K562 (cell line): ENCODE measurements around the gene TRMT10B. TPM values are rescaled to one million over a fixed set of nuclear protein-coding genes. Genes with fewer than 3 reads are reported as not detected.

Source experiments
- CREB3 ChIP-seq: fragments of 450-650 bp; conservative IDR thresholded peaks from 2 replicates; pipeline ENCODE4 v1.6.1; 2016; ENCODE audit warnings: missing genetic modification characterization, low read depth, mild to moderate bottlenecking, missing compliant biosample characterization, moderate library complexity
- DEAF1 ChIP-seq: fragments of 450-650 bp; formaldehyde crosslinking; IDR thresholded peaks from 2 replicates; pipeline ENCODE4 v1.4.0; 2020; ENCODE audit warnings: mild to moderate bottlenecking, moderate library complexity
- EP300 ChIP-seq: IDR thresholded peaks from 2 replicates; pipeline ENCODE4 v1.6.1; 2012; ENCODE audit warnings: low read length, improper control_type of control experiment
- HNRNPL ChIP-seq: fragments of 200-400 bp; formaldehyde crosslinking; IDR thresholded peaks from 2 replicates; pipeline ENCODE4 v1.6.1; 2017; ENCODE audit warnings: low read depth, mild to moderate bottlenecking, low read length
- MECOM ChIP-seq: fragments of 250-450 bp; sonication (Bioruptor Pico); IDR thresholded peaks from 2 replicates; pipeline ENCODE4 v1.8.0; 2022; ENCODE audit warnings: inconsistent platforms
- MYC ChIP-seq, 2 experiments: fragments of 250-450 bp in 1 of 2; sonication (Bioruptor Pico) in 1 of 2; IDR thresholded peaks; 2 replicates each; pipeline versions ENCODE4 v1.5.1 to v1.6.1; 2012 to 2021; ENCODE audit warnings: low read depth in 2 of 2, borderline replicate concordance in 1 of 2, improper control_type of control experiment in 1 of 2, low read length in 1 of 2, mild to moderate bottlenecking in 1 of 2, moderate library complexity in 1 of 2
- NFYB ChIP-seq: IDR thresholded peaks from 2 replicates; pipeline ENCODE4 v1.6.1; 2011; ENCODE audit warnings: mild to moderate bottlenecking, moderate library complexity; ENCODE audit not compliant: insufficient read length; ENCODE audit errors: extremely low read depth
- PHTF2 ChIP-seq: fragments of 250-450 bp; sonication (Bioruptor Pico); IDR thresholded peaks from 2 replicates; pipeline ENCODE4 v1.5.0; 2021; ENCODE audit warnings: mild to moderate bottlenecking
- POLR2A ChIP-seq: fragments of 450-650 bp; conservative IDR thresholded peaks from 2 replicates; pipeline ENCODE4 v1.6.1; 2016
- RCOR1 ChIP-seq, 2 experiments: IDR thresholded peaks; 2 replicates each; pipeline ENCODE4 v1.6.1; 2012; ENCODE audit warnings: low read depth in 2 of 2, low read length in 2 of 2, borderline replicate concordance in 1 of 2, improper control_type of control experiment in 1 of 2
- RFX5 ChIP-seq: IDR thresholded peaks from 2 replicates; pipeline ENCODE4 v1.6.1; 2011; ENCODE audit warnings: low read depth, mild to moderate bottlenecking, improper control_type of control experiment, low read length
- TARDBP ChIP-seq: fragments of 450-650 bp; IDR thresholded peaks from 2 replicates; pipeline ENCODE4 v1.6.1; 2016
- TBL1XR1 ChIP-seq, 2 experiments: IDR thresholded peaks; 2 replicates each; pipeline ENCODE4 v1.6.1; 2012; ENCODE audit warnings: improper control_type of control experiment in 2 of 2, low read length in 2 of 2, mild to moderate bottlenecking in 1 of 2
- TBP ChIP-seq: optimal IDR thresholded peaks from 2 replicates; pipeline ENCODE3; 2011; ENCODE audit warnings: low read depth, low read length, improper control_type of control experiment
- TOE1 ChIP-seq, 2 experiments: fragments of 450-650 bp in 1 of 2; sonication (generic) in 1 of 2; formaldehyde crosslinking in 1 of 2; IDR thresholded peaks; 2 replicates each; pipeline versions ENCODE4 v1.7.1 to v1.8.0; 2016 to 2022; ENCODE audit warnings: borderline replicate concordance in 2 of 2, mild to moderate bottlenecking in 2 of 2, antibody characterized with exemption in 1 of 2, inconsistent platforms in 1 of 2, low read depth in 1 of 2, missing genetic modification reagents in 1 of 2, moderate library complexity in 1 of 2
- XRCC5 ChIP-seq: fragments of 200-400 bp; formaldehyde crosslinking; IDR thresholded peaks from 2 replicates; pipeline ENCODE4 v1.6.1; 2017; ENCODE audit warnings: low read depth, mild to moderate bottlenecking, low read length
- ZNF133 ChIP-seq: fragments of 250-450 bp; sonication (Bioruptor Pico); IDR thresholded peaks from 2 replicates; pipeline ENCODE4 v1.4.0; 2020; ENCODE audit warnings: mild to moderate bottlenecking
- polyA plus RNA-seq, 8 experiments: library from polyadenylated mRNA; depleted of rRNA in 4 of 8; stranded (reverse) in 5 of 8; unstranded in 3 of 8; fragments of >200 nt; fragmentation: Nextera tagmentation in 2 of 8; fragmentation: Illumina TruSeq in 1 of 8; extraction: Ambion mirVana in 2 of 8; extraction: Trizol in 1 of 8; gene quantifications; 2 replicates each; pipeline versions ENCODE4 v1.2.1 to v1.2.3, GENCODE V29; 2011 to 2014; ENCODE audit warnings: inconsistent platforms in 1 of 8, missing spikeins in 1 of 8
- total RNA-seq, 7 experiments: library from RNA; depleted of rRNA in 6 of 7; stranded (reverse); fragments of >200 nt in 6 of 7; fragmentation: Illumina TruSeq in 2 of 7; extraction: Trizol in 2 of 7; gene quantifications; 2 replicates each; pipeline versions ENCODE4 v1.2.1 to v1.2.3, GENCODE V29; 2011 to 2021; ENCODE audit warnings: low replicate concordance in 1 of 7
- TF ChIP-seq, protein P1 (sequence below), 2 experiments: IDR thresholded peaks; 2 replicates each; pipeline ENCODE4 v1.6.1; 2011; ENCODE audit warnings: borderline replicate concordance in 1 of 2, control low read depth in 1 of 2, low read depth in 1 of 2, low read length in 1 of 2, mild to moderate bottlenecking in 1 of 2, mixed read lengths in 1 of 2, moderate library complexity in 1 of 2; ENCODE audit not compliant: insufficient read depth in 1 of 2, insufficient read length in 1 of 2, poor library complexity in 1 of 2, severe bottlenecking in 1 of 2; ENCODE audit errors: extremely low read depth in 1 of 2
- TF ChIP-seq, protein P2 (sequence below), 2 experiments: fragments of 450-650 bp; conservative IDR thresholded peaks; 2 replicates each; pipeline ENCODE4 v1.6.1; 2017; ENCODE audit warnings: mild to moderate bottlenecking in 2 of 2, moderate library complexity in 2 of 2
- TF ChIP-seq, protein P3 (sequence below): fragments of 250-450 bp; sonication (Bioruptor Pico); IDR thresholded peaks from 2 replicates; pipeline ENCODE4 v1.5.0; 2020; ENCODE audit warnings: mild to moderate bottlenecking, borderline replicate concordance

TRMT10B gene
- total and polyA plus RNA-seq, 9 of the 15 experiments (the other 6 are each of a cell fraction or from before 2014, with no cell fraction given), result 2.9 to 13.4 (median 7.0) TPM

DNA sequence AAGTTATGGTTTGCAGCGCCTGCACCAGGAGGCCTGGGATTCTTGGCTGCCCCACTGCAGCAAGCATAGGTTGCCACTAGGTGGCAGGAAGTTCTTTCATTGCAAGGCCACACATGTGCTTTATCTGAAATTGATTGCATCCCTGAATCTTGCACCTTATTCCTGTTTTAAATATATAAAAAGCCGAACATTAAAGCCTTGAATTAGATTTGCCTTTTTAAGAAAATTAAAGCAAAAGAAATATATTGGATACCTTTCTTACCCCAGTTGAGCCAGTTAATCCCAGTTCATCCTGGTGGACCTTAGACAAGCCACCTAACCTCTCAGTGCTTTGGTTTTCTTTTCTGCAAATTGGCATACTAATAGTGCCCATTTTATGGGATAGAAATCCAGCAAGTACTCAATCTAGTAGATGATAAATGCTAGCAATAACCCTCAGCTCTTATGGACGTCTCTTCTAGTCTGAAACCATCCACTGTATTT, 6.3 kb upstream of the TRMT10B start (continued):
- TF ChIP-seq, protein P1, sequence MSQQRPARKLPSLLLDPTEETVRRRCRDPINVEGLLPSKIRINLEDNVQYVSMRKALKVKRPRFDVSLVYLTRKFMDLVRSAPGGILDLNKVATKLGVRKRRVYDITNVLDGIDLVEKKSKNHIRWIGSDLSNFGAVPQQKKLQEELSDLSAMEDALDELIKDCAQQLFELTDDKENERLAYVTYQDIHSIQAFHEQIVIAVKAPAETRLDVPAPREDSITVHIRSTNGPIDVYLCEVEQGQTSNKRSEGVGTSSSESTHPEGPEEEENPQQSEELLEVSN (IDR thresholded peaks at IDR 0.05; ENCODE audit: borderline replicate concordance in 1 of 2, extremely low read depth in 1 of 2, insufficient read depth in 1 of 2, insufficient read length in 1 of 2, low read depth in 1 of 2, low read length in 1 of 2, poor library complexity in 1 of 2, severe bottlenecking in 1 of 2), result peak in 1 of 2 experiments; percentile 51
- 0 out of 2 replicates have a peak, but pooled peaks have one; percentile 49 for TF ChIP-seq XRCC5
- TF ChIP-seq, protein P2, sequence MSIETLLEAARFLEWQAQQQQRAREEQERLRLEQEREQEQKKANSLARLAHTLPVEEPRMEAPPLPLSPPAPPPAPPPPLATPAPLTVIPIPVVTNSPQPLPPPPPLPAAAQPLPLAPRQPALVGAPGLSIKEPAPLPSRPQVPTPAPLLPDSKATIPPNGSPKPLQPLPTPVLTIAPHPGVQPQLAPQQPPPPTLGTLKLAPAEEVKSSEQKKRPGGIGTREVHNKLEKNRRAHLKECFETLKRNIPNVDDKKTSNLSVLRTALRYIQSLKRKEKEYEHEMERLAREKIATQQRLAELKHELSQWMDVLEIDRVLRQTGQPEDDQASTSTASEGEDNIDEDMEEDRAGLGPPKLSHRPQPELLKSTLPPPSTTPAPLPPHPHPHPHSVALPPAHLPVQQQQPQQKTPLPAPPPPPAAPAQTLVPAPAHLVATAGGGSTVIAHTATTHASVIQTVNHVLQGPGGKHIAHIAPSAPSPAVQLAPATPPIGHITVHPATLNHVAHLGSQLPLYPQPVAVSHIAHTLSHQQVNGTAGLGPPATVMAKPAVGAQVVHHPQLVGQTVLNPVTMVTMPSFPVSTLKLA (conservative IDR thresholded peaks at IDR 0.05), result peak in 1 of 2 experiments; percentile 82; a peak in 3 of 4 replicates
- peak; percentile 2 to 12; a peak in 1 of 4 replicates for TF ChIP-seq RCOR1 (IDR thresholded peaks at IDR 0.05; ENCODE audit: borderline replicate concordance in 1 of 2, low read depth in 2 of 2, low read length in 2 of 2)
- TF ChIP-seq NFYB, result no peak
- peak; percentile 97 for TF ChIP-seq MYC (IDR thresholded peaks at IDR 0.05; ENCODE audit: low read depth, low read length)
- no peak for TF ChIP-seq MYC (CRISPR knock-in tag; IDR thresholded peaks at IDR 0.05; ENCODE audit: borderline replicate concordance, low read depth)
- no peak for TF ChIP-seq RFX5
- no peak for TF ChIP-seq HNRNPL
- no peak for TF ChIP-seq ZNF133 (CRISPR knock-in tag)
- TF ChIP-seq TARDBP, result no peak
- TF ChIP-seq, protein P3, sequence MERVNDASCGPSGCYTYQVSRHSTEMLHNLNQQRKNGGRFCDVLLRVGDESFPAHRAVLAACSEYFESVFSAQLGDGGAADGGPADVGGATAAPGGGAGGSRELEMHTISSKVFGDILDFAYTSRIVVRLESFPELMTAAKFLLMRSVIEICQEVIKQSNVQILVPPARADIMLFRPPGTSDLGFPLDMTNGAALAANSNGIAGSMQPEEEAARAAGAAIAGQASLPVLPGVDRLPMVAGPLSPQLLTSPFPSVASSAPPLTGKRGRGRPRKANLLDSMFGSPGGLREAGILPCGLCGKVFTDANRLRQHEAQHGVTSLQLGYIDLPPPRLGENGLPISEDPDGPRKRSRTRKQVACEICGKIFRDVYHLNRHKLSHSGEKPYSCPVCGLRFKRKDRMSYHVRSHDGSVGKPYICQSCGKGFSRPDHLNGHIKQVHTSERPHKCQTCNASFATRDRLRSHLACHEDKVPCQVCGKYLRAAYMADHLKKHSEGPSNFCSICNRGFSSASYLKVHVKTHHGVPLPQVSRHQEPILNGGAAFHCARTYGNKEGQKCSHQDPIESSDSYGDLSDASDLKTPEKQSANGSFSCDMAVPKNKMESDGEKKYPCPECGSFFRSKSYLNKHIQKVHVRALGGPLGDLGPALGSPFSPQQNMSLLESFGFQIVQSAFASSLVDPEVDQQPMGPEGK (CRISPR knock-in tag), result no peak
- TF ChIP-seq CREB3 (tag), result no peak
- TF ChIP-seq PHTF2 (CRISPR knock-in tag), result no peak
- TF ChIP-seq TBP, result peak; percentile 12
- TF ChIP-seq EP300, result 0 out of 2 replicates have a peak, but pooled peaks have one; percentile 28
- no peak for TF ChIP-seq POLR2A
- peak in 1 of 2 experiments; percentile 59; a peak in 1 of 4 replicates for TF ChIP-seq TBL1XR1 (IDR thresholded peaks at IDR 0.05; ENCODE audit: low read length in 2 of 2)
- no peak for TF ChIP-seq MECOM (CRISPR knock-in tag)
- TF ChIP-seq DEAF1 (CRISPR knock-in tag), result peak; percentile 87
- TF ChIP-seq TOE1 (IDR thresholded peaks at IDR 0.05; ENCODE audit: borderline replicate concordance), result no peak
- no peak for TF ChIP-seq TOE1 (CRISPR knock-in tag; IDR thresholded peaks at IDR 0.05; ENCODE audit: borderline replicate concordance, low read depth)
